Smooth muscle cell (in vitro differentiated cells): ENCODE data around the gene RIPOR2. TPM values are rescaled to one million over a fixed set of nuclear protein-coding genes. Genes with fewer than 3 reads are reported as not detected.
"Not testable (repeated sequence)": the region's sequence is repeated elsewhere in the genome, so short reads cannot be mapped to it uniquely, and the experiment has no call there.

Source experiments
- DNase-seq: peaks from one replicate; lab custom pipeline; 2025; ENCODE audit not compliant: unreplicated experiment; lab: John Stamatoyannopoulos, UW
- H2AFZ ChIP-seq: fragments of 200-600 bp; sonication (generic); 2 replicates; pipeline ENCODE4 v1.6.0; 2016; ENCODE audit warnings: antibody characterized with exemption, low read depth, mild to moderate bottlenecking
- H3F3A ChIP-seq: fragments of 200-600 bp; sonication (generic); 2 replicates; pipeline ENCODE4 v1.6.0; 2017; ENCODE audit warnings: antibody characterized with exemption, low read depth
- H3K27ac ChIP-seq: fragments of 200-600 bp; sonication (generic); 2 replicates; pipeline ENCODE4 v1.5.1; 2016; ENCODE audit warnings: low read depth, mild to moderate bottlenecking
- H3K27me3 ChIP-seq: fragments of 200-600 bp; sonication (generic); 2 replicates; pipeline ENCODE4 v1.6.1; 2016; ENCODE audit warnings: low read depth, mild to moderate bottlenecking
- H3K36me3 ChIP-seq: fragments of 200-600 bp; sonication (generic); 2 replicates; pipeline ENCODE4 v1.5.1; 2016; ENCODE audit warnings: low read depth
- H3K4me1 ChIP-seq: fragments of 200-600 bp; sonication (generic); 2 replicates; pipeline ENCODE4 v1.5.1; 2016; ENCODE audit warnings: low read depth
- H3K4me2 ChIP-seq: fragments of 200-600 bp; sonication (generic); 2 replicates; pipeline ENCODE4 v1.6.0; 2016; ENCODE audit warnings: mild to moderate bottlenecking
- H3K4me3 ChIP-seq: fragments of 200-600 bp; sonication (generic); 2 replicates; pipeline ENCODE4 v1.5.1; 2016; ENCODE audit warnings: mild to moderate bottlenecking
- H3K79me2 ChIP-seq: fragments of 200-600 bp; sonication (generic); 2 replicates; pipeline ENCODE4 v1.6.0; 2016; ENCODE audit warnings: low read depth, mild to moderate bottlenecking
- H3K9ac ChIP-seq: fragments of 200-600 bp; sonication (generic); 2 replicates; pipeline ENCODE4 v1.6.0; 2016; ENCODE audit warnings: low read depth
- H3K9me3 ChIP-seq: fragments of 200-600 bp; sonication (generic); replicated peaks from 2 replicates; pipeline ENCODE4 v1.5.1; 2016; ENCODE audit warnings: low read depth
- H4K20me1 ChIP-seq: fragments of 200-600 bp; sonication (generic); 2 replicates; pipeline ENCODE4 v1.6.0; 2016; ENCODE audit warnings: low read depth
- CTCF ChIP-seq: fragments of 200-600 bp; sonication (generic); IDR thresholded peaks from 2 replicates; pipeline ENCODE4 v1.5.1; 2017; ENCODE audit warnings: borderline replicate concordance, mild to moderate bottlenecking, antibody characterized with exemption; ENCODE audit not compliant: insufficient read depth, poor library complexity, severe bottlenecking
- WGBS: methylation state at CpG from one replicate; pipeline ENCODE4 v1.1.7; 2016; ENCODE audit warnings: low lambda C conversion rate; 5-methylcytosine and 5-hydroxymethylcytosine counted together
- polyA plus RNA-seq: library from polyadenylated mRNA; unstranded; fragments of >200 nt; fragmentation: Nextera tagmentation; extraction: Ambion mirVana; gene quantifications from 2 replicates; pipeline ENCODE4 v1.2.1, GENCODE V29; 2016
- total RNA-seq: library from RNA; depleted of rRNA; stranded (reverse); fragments of >200 nt; gene quantifications from 2 replicates; pipeline ENCODE4 v1.2.3, GENCODE V29; 2014

The RIPOR2 gene
- total and polyA plus RNA-seq, 2 experiments from 2014 or later = 2.3 to 5.6 TPM

- Histone ChIP-seq H3K27ac (no peak overlapping the region), H3K4me2 (no peak overlapping the region), H3K9ac (no peak overlapping the region), H3K36me3 (no peaks in the 10 kb centered on the region), H2AFZ (no peak overlapping the region), H3K9me3 (no peaks in the 10 kb centered on the region), H3F3A (no peaks in the 10 kb centered on the region), H4K20me1 (no peaks in the 10 kb centered on the region), H3K79me2 (no peaks in the 10 kb centered on the region), H3K4me3 (no peak overlapping the region), H3K4me1 (no peaks in the 10 kb centered on the region), H3K27me3 (no peaks in the 10 kb centered on the region)
- DNase-seq = no peak
- 84% methylated on average over 3 of the region's 3 CpGs for WGBS
- no peak for TF ChIP-seq CTCF
These were observed 14.6 kb upstream of the RIPOR2 start for GRCh38 chr6:24950218-24950941.

- no peak for TF ChIP-seq CTCF
- no peaks in the 10 kb centered on the region for H3K4me1 ChIP-seq
- H3K36me3 ChIP-seq = no peaks in the 10 kb centered on the region
- no peaks in the 10 kb centered on the region for H3K9me3 ChIP-seq
- no peaks in the 10 kb centered on the region for H4K20me1 ChIP-seq
- H3K27ac ChIP-seq = no peak overlapping the region
- no peak overlapping the region for H3K4me2 ChIP-seq
- H3F3A ChIP-seq = no peaks in the 10 kb centered on the region
- no peak for DNase-seq
- WGBS = 84% methylated on average over 8 of the region's 8 CpGs
- no peak overlapping the region for H2AFZ ChIP-seq
- H3K27me3 ChIP-seq = no peaks in the 10 kb centered on the region
- no peak overlapping the region for H3K9ac ChIP-seq
- no peak overlapping the region for H3K4me3 ChIP-seq
- no peaks in the 10 kb centered on the region for H3K79me2 ChIP-seq
These were observed 13.3 kb upstream of the RIPOR2 start for GRCh38 chr6:24949020-24949569.

- H3F3A ChIP-seq, H4K20me1 ChIP-seq, H3K27me3 ChIP-seq, H3K9ac ChIP-seq, H3K9me3 ChIP-seq, H3K4me2 ChIP-seq, H3K4me1 ChIP-seq, H3K36me3 ChIP-seq, H3K79me2 ChIP-seq, DNase-seq, H3K27ac ChIP-seq, H2AFZ ChIP-seq, H3K4me3 ChIP-seq: not testable (repeated sequence)
- WGBS = 83% methylated on average over 7 of the region's 7 CpGs
These were observed 12.5 kb upstream of the RIPOR2 start for GRCh38 chr6:24948261-24948660.

DNA sequence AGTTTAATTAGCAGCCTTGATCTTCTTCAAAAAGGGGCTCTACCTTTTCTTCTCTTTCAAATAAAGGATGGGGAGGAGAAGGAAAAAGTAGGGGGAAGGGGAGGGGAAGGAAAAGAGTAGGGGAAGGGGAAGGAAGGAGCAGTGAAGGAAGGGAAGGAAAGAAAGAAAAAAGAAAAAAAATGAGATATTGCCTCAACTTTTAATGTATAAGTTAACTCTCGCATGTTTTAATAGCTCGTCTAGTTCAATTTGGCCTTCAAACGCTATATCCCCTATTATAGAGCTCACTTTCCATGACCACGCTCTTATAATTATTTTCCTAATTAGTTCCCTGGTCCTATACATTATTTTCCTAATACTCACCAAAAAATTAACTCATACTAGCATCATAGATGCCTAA, 11.9 kb upstream of the RIPOR2 start:
- H3F3A ChIP-seq = no peaks in the 10 kb centered on the region
- no peaks in the 10 kb centered on the region for H3K9me3 ChIP-seq
- H4K20me1 ChIP-seq = no peaks in the 10 kb centered on the region
- H3K27ac ChIP-seq = no peak overlapping the region
- 98% methylated on average over 4 of the region's 4 CpGs for WGBS
- H2AFZ ChIP-seq = no peak overlapping the region
- no peaks in the 10 kb centered on the region for H3K36me3 ChIP-seq
- H3K4me2 ChIP-seq = no peak overlapping the region
- H3K27me3 ChIP-seq = no peaks in the 10 kb centered on the region
- H3K9ac ChIP-seq = no peak overlapping the region
- H3K79me2 ChIP-seq = no peaks in the 10 kb centered on the region
- DNase-seq = no peak
- peaks cover 4% of the 10 kb centered on the region for H3K4me1 ChIP-seq
- TF ChIP-seq CTCF = no peak
- no peak overlapping the region for H3K4me3 ChIP-seq
